ENCODE measurements around the gene PDHX. TPM values are rescaled to one million over a fixed set of nuclear protein-coding genes. Genes with fewer than 3 reads are reported as not detected.
A peak's percentile ranks its signal among the peaks of the same experiment; 100 is the strongest.

The PDHX gene
- total and polyA plus RNA-seq, 4 donors = 14.9 to 35.2 (median 24.0) TPM

DNA sequence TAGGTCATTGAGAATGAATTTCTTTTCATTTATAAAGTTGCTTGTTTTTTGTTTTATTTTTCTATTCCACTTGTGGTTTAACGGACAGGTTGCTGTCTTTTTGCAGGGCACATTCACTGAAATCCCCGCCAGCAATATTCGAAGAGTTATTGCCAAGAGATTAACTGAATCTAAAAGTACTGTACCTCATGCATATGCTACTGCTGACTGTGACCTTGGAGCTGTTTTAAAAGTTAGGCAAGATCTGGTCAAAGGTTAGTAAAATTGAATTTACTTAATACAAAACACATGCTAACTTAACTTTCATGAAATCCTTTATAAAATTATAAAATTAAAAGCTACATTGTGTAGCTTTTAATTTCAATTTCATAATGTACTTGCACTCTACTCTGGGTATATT, 53.6 kb downstream of the PDHX start:
- Histone ChIP-seq H3K36me3 (ENCODE audit: control insufficient read depth in 4 of 4, insufficient read depth in 3 of 4, low read depth in 1 of 4, low read length in 3 of 4) (peaks cover 0 to 8% (median 1%) of the 10 kb centered on the region in 4 donors), H3K9ac (ENCODE audit: low read depth in 1 of 2, low read length in 2 of 2) (no peak overlapping the region), H3K4me3 (ENCODE audit: low read depth in 1 of 3, low read length in 3 of 3) (no peak overlapping the region), H3K4me1 (ENCODE audit: control insufficient read depth in 4 of 4, insufficient read depth in 4 of 4, low read length in 3 of 4) (peaks cover 5 to 11% (median 9%) of the 10 kb centered on the region in 4 donors), H3K27me3 (ENCODE audit: control insufficient read depth in 4 of 4, insufficient read depth in 4 of 4, low read length in 3 of 4) (no peaks in the 10 kb centered on the region), H3K9me3 (ENCODE audit: control insufficient read depth in 4 of 4, low read length in 3 of 4) (no peaks in the 10 kb centered on the region), H3K27ac (ENCODE audit: low read depth in 1 of 2, low read length in 2 of 2) (no peak overlapping the region)
- WGBS = 44% methylated on average over 3 of the region's 3 CpGs
- no peak for DNase-seq (ENCODE audit: low spot score)
- TF ChIP-seq HNF4A (conservative IDR thresholded peaks at IDR 0.05) (peak; percentile 60 to 67), EGR1 (IDR thresholded peaks at IDR 0.05; ENCODE audit: low read depth in 2 of 2) (no peak), RXRA (IDR thresholded peaks at IDR 0.05) (peak in 1 of 2 donors; percentile 18)
- TF ChIP-seq, protein P1, sequence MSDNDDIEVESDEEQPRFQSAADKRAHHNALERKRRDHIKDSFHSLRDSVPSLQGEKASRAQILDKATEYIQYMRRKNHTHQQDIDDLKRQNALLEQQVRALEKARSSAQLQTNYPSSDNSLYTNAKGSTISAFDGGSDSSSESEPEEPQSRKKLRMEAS (IDR thresholded peaks at IDR 0.05) = peak; percentile 24

DNA sequence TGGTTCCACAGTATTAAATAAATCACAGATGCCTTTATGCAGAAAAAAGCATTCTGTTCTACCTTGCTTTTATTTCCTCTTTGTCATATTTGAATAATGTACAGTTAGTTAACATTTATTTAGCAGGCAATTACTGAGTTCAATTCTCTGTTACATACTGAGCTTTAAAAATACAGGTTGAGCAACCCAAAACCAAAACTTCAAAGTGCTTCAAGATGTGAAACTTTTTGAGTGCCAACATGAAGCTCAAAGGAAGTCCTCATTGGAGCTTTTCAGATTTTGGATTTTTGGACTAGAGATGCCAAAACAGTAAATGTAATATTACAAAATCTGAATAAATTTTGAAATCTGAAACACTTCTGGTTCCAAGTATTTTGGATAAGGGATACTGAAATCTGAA, 54.1 kb downstream of the PDHX start:
- Histone ChIP-seq H3K4me3 (ENCODE audit: low read depth in 1 of 3, low read length in 3 of 3) (no peak overlapping the region), H3K4me1 (ENCODE audit: control insufficient read depth in 4 of 4, insufficient read depth in 4 of 4, low read length in 3 of 4) (peaks cover 4 to 11% (median 8%) of the 10 kb centered on the region in 4 donors), H3K9me3 (ENCODE audit: control insufficient read depth in 4 of 4, low read length in 3 of 4) (no peaks in the 10 kb centered on the region), H3K27me3 (ENCODE audit: control insufficient read depth in 4 of 4, insufficient read depth in 4 of 4, low read length in 3 of 4) (no peaks in the 10 kb centered on the region), H3K27ac (ENCODE audit: low read depth in 1 of 2, low read length in 2 of 2) (no peak overlapping the region), H3K9ac (ENCODE audit: low read depth in 1 of 2, low read length in 2 of 2) (no peak overlapping the region), H3K36me3 (ENCODE audit: control insufficient read depth in 4 of 4, insufficient read depth in 3 of 4, low read depth in 1 of 4, low read length in 3 of 4) (peaks cover 0 to 6% (median 1%) of the 10 kb centered on the region in 4 donors)
- DNase-seq (ENCODE audit: low spot score) = no peak
- no peak for TF ChIP-seq HNF4A (conservative IDR thresholded peaks at IDR 0.05)
- no peak for TF ChIP-seq NR2F2 (IDR thresholded peaks at IDR 0.05)
- TF ChIP-seq SP1 (IDR thresholded peaks at IDR 0.05) = no peak
- no peak for TF ChIP-seq TAF1 (conservative IDR thresholded peaks at IDR 0.05)
- no peak for TF ChIP-seq FOXA2 (IDR thresholded peaks at IDR 0.05)
- TF ChIP-seq YY1 (IDR thresholded peaks at IDR 0.05) = no peak
- no peak for TF ChIP-seq JUND (IDR thresholded peaks at IDR 0.05)
- TF ChIP-seq FOXA1 (IDR thresholded peaks at IDR 0.05) = no peak
- TF ChIP-seq ATF3 (IDR thresholded peaks at IDR 0.05) = no peak
- TF ChIP-seq HNF4G (IDR thresholded peaks at IDR 0.05) = no peak
- TF ChIP-seq, protein P1 (IDR thresholded peaks at IDR 0.05) = no peak
- no peak for TF ChIP-seq RAD21 (IDR thresholded peaks at IDR 0.05)
- no peak for TF ChIP-seq ZBTB33 (IDR thresholded peaks at IDR 0.05)
- no peak for TF ChIP-seq RXRA (IDR thresholded peaks at IDR 0.05)
- TF ChIP-seq CTCF (IDR thresholded peaks at IDR 0.05; ENCODE audit: low read depth, low read length, missing input control) = no peak
- TF ChIP-seq, protein P2, sequence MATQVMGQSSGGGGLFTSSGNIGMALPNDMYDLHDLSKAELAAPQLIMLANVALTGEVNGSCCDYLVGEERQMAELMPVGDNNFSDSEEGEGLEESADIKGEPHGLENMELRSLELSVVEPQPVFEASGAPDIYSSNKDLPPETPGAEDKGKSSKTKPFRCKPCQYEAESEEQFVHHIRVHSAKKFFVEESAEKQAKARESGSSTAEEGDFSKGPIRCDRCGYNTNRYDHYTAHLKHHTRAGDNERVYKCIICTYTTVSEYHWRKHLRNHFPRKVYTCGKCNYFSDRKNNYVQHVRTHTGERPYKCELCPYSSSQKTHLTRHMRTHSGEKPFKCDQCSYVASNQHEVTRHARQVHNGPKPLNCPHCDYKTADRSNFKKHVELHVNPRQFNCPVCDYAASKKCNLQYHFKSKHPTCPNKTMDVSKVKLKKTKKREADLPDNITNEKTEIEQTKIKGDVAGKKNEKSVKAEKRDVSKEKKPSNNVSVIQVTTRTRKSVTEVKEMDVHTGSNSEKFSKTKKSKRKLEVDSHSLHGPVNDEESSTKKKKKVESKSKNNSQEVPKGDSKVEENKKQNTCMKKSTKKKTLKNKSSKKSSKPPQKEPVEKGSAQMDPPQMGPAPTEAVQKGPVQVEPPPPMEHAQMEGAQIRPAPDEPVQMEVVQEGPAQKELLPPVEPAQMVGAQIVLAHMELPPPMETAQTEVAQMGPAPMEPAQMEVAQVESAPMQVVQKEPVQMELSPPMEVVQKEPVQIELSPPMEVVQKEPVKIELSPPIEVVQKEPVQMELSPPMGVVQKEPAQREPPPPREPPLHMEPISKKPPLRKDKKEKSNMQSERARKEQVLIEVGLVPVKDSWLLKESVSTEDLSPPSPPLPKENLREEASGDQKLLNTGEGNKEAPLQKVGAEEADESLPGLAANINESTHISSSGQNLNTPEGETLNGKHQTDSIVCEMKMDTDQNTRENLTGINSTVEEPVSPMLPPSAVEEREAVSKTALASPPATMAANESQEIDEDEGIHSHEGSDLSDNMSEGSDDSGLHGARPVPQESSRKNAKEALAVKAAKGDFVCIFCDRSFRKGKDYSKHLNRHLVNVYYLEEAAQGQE (IDR thresholded peaks at IDR 0.05) = no peak
- no peak for TF ChIP-seq EGR1 (IDR thresholded peaks at IDR 0.05; ENCODE audit: low read depth in 2 of 2)
- no peak for TF ChIP-seq GABPA (IDR thresholded peaks at IDR 0.05 in 1 of 2, conservative IDR thresholded peaks at IDR 0.05 in 1 of 2)
